ENCODE measurements around the gene CD300C.
"Not testable (repeated sequence)": the region's sequence is repeated elsewhere in the genome, so short reads cannot be mapped to it uniquely, and the experiment has no call there.

The CD300C gene

GRCh38 chr17:74545843-74546230 is at the start of gene CD300C:
TSS of gene CD300C (minus strand) at chr17:74546115. CDS start at chr17:74545782, 333 bp downstream.
- no peak for DNase-seq

DNA sequence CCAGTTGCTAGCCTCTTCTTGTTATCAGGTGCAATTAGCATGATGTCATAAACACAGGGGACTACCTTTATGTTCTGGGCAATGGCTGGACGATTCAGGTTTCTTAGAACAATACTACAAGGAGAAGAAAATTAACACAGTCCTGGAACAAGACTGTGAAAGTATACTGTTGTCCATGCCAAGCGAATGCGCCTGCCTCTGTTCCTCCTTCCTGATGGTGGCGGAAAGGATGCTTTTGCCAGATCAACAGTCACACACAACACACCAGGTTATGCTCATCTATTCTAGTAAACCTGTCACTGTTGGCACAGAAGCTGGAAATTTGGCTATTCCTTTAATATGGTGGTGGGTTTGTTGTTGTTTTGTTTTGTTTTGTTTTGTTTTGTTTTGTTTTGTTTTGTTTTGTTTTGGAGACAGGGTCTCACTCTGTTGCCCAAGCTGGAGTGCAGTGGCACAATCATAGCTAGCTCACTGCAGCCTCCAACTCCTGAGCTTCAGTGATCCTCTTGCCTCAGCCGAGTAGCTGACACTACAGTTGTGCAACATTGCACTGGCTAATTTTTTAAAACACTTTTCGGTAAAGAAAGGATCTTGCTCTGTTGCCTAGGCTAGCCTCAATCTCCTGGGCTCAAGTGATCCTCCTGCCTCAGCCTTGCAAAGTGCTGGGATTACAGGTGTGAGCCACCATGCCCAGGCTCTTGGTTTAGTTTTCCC is 49.3 kb upstream of the CD300C start:
- DNase-seq: no peak

DNA sequence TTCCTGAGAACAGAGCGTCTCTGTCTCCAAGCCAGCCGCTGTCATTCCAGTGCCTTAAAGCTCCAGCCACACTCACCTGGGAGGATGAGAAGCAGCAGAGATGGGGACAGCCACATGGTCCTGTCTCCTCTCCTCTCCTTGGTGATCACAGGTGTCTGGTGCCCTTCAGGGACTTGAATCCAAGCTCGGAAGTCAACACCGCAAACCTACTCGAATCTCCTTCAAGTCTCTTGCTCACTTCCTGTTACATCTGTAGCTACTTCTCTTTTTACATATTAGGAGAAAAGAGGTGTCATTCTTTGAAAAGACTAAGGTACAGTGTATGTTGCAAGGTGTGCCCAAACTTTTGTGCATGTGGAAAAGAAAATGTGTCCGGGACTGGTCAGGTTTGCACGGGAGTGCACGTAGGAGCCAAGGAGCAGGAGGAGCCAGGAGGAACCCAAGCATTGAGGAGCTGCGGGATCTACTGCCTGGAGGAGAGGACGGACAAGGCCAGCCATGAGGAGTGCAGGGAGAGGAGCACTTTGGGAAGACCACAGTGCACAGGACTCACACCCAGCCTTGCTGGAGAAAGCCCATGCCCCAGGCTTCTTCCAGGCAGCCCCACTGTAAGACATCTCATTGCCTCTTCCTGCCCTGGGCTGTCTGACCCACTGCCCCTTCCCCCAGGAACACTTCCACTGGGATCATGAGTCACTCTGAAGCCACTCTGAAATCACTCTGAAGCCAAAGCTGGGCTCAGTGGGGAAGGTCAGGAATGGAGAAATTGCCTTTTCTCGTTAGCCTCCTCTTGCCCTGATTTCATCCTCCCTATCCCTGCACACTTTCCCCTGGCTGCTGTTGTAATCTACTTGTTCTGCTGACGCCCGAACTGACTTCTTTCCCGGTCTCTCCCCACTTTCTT is 46.4 kb upstream of the CD300C start, which contains the start of gene CD300LD:
Gene CD300LD, minus strand, starts transcription at position 197 of the 904 bp plus-strand sequence. Its CDS starts 81 bp downstream, at position 116.
- DNase-seq: no peak

GRCh38 chr17:74591503-74591902 is 45.6 kb upstream of the CD300C start:
- DNase-seq: no peak

DNA sequence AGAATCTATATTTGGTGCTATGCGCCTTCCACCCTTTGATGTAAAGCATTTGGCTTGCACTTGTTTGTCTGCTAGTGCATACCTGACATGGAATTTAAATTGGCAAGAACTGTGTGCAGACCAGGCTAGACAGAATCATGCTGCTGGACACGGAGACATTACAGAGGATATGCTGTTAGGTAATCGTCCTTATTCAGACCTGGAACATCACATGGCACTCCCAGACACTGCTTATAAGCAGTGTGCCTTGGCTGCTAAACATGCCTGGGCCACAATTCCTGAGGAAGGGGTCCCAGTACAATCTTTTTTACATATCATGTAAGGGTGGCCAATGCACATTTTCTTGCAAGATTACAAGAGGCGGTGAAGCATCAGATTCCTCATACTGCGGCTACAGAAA is 39.8 kb upstream of the CD300C start:
- no peak for DNase-seq

DNA sequence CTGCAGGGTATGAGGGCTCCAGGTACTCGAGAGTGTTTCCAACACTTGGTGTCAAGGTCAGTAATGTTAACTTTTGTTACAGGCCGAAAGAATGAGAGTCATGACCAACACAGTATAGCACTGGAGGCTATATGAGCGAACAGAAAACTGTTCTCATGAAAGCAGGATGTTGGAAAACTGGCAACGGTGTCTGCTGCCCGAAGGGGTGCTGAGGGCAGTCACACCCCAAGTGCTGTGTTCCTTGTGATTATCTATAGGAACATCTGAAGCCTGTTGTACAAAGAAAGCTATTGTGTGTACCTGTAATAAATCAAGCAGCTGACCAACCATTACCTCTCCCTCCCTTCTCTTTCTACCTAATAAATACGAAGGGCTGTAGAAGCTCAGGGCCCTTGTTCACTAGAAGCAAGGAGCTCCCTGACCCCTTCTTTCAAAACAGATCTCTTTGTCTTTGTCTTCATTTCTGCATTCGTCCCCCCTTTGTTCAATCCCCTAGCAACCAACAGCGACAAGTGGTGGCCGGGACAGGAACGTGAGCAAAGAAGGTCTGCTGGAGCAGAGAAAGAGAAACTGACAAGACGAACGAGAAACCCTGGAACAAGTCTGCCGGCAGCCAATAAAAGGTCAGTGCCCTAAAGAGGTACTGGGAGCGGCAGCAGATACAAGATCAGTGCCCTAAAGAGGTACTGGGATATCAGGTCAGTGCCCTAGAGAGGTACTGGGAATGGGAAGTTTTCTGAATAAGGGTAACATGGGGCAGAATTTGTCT is 38.6 kb upstream of the CD300C start:
- no peak for DNase-seq

DNA sequence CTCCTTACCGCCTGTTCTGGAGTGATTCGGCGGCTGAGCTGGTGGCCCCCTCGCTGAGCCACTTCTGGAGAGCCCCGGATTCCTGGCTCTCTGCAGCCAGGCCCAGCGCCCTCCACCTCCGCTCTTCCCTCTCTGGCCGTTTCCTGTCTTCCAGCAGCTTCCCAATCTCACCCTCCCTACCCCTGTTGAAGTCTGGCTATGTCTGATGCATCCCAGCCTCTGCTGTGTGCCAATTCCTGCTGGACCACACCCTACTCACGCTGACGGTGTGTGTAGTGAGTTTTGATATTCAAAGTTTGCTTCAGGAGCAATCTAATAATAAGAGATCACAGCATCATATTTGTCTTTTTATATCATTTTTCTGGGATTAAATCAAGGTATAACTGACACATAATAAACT is 36.7 kb upstream of the CD300C start:
- DNase-seq: no peak

DNA sequence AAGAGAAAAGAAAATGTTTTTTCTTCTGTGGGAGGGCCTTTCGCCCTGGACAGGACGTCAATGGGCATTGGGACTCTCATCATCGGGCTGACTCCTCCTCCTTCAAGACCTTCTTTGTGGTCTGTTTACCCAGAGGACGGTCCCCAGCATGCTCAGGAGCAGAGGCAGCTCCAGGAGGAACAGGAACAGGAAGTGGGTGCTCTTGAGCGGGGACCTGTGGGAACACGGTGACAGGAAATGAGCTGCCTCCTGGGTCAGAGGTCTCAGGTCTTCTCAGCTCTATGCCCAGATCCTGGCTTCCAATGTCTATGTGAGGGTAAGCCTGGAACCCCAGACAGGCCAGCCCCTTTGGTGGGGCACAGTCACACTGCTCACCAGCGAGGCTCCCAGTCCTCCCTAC is 34.0 kb upstream of the CD300C start:
- no peak for DNase-seq

DNA sequence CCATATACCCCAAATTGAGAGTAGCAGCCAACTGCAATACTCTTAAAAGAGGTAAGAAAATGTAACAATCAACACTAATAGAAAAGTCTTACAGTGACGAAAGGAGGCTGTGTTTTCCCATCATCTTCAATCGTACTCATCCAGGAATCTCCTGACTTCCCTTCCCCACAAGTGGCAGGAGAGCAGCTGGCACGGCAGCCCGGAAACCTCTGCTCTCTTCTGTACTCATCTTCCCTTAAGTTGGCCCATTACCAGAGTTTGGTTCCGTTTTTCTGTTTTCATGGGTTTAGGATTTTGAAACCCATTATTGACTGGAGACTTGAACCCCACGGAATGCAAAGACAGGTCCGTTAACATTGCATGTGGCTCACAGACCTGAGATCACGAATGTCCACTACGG is 33.1 kb upstream of the CD300C start:
- no peak for DNase-seq

DNA sequence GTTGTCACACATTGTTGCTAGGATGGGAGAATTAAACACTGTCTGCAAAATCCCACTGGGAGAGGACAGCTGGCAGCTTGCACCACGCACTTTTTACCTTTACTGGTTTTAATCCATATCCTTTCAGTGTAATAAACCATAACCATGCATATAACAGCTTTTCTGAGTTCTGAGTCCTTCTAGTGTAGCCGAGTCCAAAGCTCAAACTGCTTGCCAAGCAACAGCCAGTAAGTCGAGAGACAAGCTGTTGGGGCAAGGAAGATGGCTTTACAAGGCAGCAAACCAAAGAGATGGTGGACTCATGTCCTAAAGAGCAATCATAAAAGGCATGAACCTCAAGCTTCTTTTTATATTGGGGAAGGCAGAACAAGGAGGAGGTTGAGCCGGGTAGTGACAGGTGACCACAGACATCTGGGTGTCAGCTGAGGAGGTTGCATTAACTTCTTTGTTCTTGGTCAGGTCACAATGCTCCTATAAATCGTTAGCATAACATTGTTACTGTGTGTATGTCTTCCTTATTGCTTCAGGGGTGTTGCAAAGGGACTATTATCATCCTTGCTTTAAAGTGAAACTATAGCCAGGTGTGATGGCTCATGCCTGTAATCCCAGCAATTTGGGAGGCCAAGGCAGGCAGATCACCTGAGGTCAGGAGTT is 28.7 kb upstream of the CD300C start:
- no peak for DNase-seq

DNA sequence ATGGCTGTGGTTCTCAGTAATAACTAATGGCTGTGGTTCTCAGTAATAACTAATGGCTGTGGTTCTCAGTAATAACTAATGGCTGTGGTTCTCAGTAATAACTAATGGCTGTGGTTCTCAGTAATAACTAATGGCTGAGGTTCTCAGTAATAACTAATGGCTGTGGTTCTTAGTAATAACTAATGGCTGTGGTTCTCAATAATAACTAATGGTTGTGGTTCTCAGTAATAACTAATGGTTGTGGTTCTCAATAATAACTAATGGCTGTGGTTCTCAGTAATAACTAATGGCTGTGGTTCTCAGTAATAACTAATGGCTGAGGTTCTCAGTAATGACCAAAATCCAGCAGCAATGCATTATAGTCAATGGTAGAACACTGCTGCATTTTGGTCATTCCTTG is 27.7 kb upstream of the CD300C start:
- DNase-seq: not testable (repeated sequence)

GRCh38 chr17:74573169-74573568 is 27.3 kb upstream of the CD300C start:
- no peak for DNase-seq

DNA sequence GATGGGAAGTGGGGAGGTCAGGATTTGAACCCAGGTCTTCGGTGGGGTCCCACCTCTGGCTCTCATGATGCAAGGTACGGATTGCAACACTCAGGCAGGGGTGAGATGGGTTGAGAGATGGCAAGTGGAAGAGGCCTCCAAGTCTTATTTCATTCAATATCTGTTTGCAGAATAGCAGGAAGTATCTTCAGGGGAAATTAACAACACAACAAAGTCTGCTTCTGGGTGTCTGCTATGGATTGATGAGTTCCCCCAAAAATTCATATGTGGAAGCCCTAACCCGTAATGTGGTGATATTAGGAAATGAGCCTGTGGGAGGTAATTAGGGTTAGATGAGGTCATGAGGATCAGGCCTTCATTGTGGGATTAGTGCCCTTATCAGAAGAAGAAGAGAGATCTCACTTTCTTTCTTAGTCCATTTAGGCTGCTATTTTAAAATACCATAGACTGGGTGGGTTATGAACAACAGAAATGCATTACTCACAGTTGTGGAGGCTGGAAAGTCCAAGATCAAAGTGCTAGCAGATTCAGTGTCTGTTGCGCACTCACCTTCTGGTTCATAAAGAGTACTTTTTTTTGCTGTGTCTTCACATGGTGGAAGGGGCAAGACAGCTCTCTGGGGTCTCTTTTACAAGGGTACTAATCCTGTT is 25.8 kb upstream of the CD300C start:
- no peak for DNase-seq

DNA sequence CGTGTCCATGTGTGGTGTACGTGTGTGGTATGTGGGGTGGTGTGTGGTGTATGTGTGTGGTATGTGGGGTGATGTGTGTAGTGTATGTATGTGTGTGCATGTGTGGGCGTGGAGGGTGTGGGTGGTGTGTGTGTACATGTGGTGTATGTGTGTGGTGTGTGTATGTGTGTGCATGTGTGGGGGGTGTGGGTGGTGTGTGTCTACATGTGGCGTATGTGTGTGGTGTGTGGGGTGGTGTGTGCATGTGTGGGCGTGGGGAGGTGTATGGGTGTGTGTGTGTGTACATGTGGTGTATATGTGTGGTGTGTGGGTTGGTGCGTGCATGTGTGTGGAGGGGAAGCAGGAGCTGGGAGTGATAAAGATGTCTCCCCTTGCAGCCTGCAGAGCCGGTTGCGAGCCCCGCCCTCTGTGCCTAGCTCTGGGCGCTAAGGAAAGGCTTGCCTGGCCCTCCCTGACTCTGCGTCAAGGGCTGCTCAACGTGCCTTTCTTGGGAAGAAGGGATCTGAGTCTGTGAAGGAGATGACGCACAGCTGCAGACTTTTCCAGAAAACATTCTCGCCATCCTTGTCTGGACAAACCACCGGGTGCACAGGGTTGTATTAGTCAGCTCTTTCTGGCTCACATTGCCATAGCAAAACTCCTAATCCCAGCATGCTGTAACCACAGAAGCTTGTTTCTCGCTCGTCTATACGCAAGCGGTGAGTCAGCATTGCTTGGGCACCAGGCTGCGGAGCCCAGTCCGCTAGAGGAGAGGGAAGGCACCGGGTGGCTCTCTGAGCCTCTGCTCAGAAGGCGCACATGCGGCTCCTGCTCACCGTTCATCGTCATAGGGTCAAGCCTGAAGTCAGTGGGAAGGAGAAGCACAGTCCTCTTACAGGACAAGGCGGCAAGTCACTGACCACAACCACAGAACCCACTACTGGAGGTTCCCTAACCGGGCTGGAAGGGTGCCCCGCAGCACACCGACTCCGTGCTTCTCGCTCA is 23.4 kb upstream of the CD300C start:
- DNase-seq: peak; percentile 43

GRCh38 chr17:74568106-74568873 is 22.4 kb upstream of the CD300C start:
- DNase-seq: no peak

GRCh38 chr17:74567397-74567796 is 21.5 kb upstream of the CD300C start, which contains the start of gene CD300H:
TSS of gene CD300H (minus strand) at chr17:74567509.
- DNase-seq: no peak

GRCh38 chr17:74566132-74566753 is 20.3 kb upstream of the CD300C start:
- DNase-seq: no peak

DNA sequence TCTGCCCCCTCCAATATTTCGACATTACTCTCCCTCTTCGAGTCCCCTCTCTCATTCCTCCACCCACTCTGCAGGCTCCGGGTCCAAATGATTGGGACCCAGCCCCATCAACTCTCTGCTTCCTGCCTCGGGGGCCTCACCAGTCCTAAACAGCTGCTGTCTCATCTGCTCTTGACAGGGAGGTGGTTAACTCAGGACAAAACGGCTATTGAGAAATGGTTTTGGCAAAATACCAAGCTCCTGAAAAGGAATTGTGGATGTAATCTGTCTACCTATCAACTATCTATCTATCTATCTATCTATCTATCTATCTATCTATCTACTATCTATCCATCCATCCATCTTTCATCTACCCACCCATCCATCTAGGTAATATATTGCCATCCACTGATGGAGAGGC is 19.2 kb upstream of the CD300C start:
- no peak for DNase-seq

- DNase-seq: no peak
Observed at GRCh38 chr17:74563358-74563757, 17.4 kb upstream of the CD300C start.

- DNase-seq: no peak
Observed at GRCh38 chr17:74561586-74561985, 15.7 kb upstream of the CD300C start.
